Measurements from ENCODE around the gene ABTB2.

- no peak for TF ChIP-seq POLR2A (IDR thresholded peaks at IDR 0.05)
- no peak for TF ChIP-seq CTCF (IDR thresholded peaks at IDR 0.05)
- TF ChIP-seq EP300 (IDR thresholded peaks at IDR 0.05): no peak
These were observed 18.4 kb downstream of the ABTB2 start for GRCh38 chr11:34339149-34340064.

Measured in tibial nerve (tissue), 4 donors.